Activated T-cell treated with anti-CD3 and anti-CD28 coated beads for 1 hour (primary cell): Measurements from ENCODE around the gene PTPN20.

Experiments
- DNase-seq: peaks from one replicate; pipeline ENCODE4 v3.0.0-alpha.2; 2020; ENCODE audit warnings: low read depth

The PTPN20 gene

GRCh38 chr10:47049056-47049851, 138.0 kb downstream of the PTPN20 start:
- DNase-seq, result no peak

GRCh38 chr10:47049906-47050305, 138.7 kb downstream of the PTPN20 start:
- DNase-seq, result no peak

- DNase-seq, result no peak
Observed at GRCh38 chr10:47050618-47051455, 139.6 kb downstream of the PTPN20 start.

- no peak for DNase-seq
Observed at GRCh38 chr10:47051741-47052238, 140.6 kb downstream of the PTPN20 start.
